ENCODE data around the gene ZNF865.
"Not testable (repeated sequence)": the region's sequence is repeated elsewhere in the genome, so short reads cannot be mapped to it uniquely, and the experiment has no call there.

The ZNF865 gene

GRCh38 chr19:55605637-55606470 is at the start of gene ZNF865:
Gene ZNF865, plus strand, starts transcription at chr19:55605647. Its CDS starts 7,972 bp downstream, at chr19:55613619.
- peak within 1 kb of the TSS; percentile 93 for H3K27ac ChIP-seq
- peak; percentile 43 for DNase-seq (ENCODE audit: low read depth, low spot score)

GRCh38 chr19:55559684-55560083 is 45.8 kb upstream of the ZNF865 start:
- no peak for DNase-seq (ENCODE audit: low read depth, low spot score)
- no peak overlapping the region for H3K27ac ChIP-seq

- H3K27ac ChIP-seq, result no peak overlapping the region
- DNase-seq (ENCODE audit: low read depth, low spot score), result no peak
These were observed 42.2 kb upstream of the ZNF865 start for GRCh38 chr19:55563261-55563690.

GRCh38 chr19:55566823-55567222 is 38.6 kb upstream of the ZNF865 start:
- no peak for DNase-seq (ENCODE audit: low read depth, low spot score)
- H3K27ac ChIP-seq, result no peak overlapping the region

- DNase-seq (ENCODE audit: low read depth, low spot score), result no peak
- H3K27ac ChIP-seq, result no peak overlapping the region
These were observed 37.6 kb upstream of the ZNF865 start for GRCh38 chr19:55567708-55568328.

GRCh38 chr19:55569477-55569876 is 36.0 kb upstream of the ZNF865 start:
- DNase-seq (ENCODE audit: low read depth, low spot score); H3K27ac ChIP-seq: not testable (repeated sequence)

- not testable (repeated sequence) for DNase-seq (ENCODE audit: low read depth, low spot score); H3K27ac ChIP-seq
These were observed 31.5 kb upstream of the ZNF865 start for GRCh38 chr19:55573929-55574328.

GRCh38 chr19:55576746-55577145 is 28.7 kb upstream of the ZNF865 start:
- no peak overlapping the region for H3K27ac ChIP-seq
- DNase-seq (ENCODE audit: low read depth, low spot score), result no peak

GRCh38 chr19:55578031-55578760 is 27.3 kb upstream of the ZNF865 start:
- DNase-seq (ENCODE audit: low read depth, low spot score), result no peak

GRCh38 chr19:55578761-55579747 is 26.4 kb upstream of the ZNF865 start:
- DNase-seq (ENCODE audit: low read depth, low spot score), result no peak
- no peak overlapping the region for H3K27ac ChIP-seq

More at GRCh38 chr19:55578031-55578760, 27.3 kb upstream of the ZNF865 start:
- no peak overlapping the region for H3K27ac ChIP-seq

- DNase-seq (ENCODE audit: low read depth, low spot score), result no peak
These were observed 25.5 kb upstream of the ZNF865 start for GRCh38 chr19:55579766-55580621.

GRCh38 chr19:55580628-55581144 is 24.8 kb upstream of the ZNF865 start, which contains the start of gene ZNF579:
Gene ZNF579, minus strand, starts transcription at chr19:55580848. Its CDS starts 1,209 bp downstream, at chr19:55579639.
- H3K27ac ChIP-seq, result peak within 1 kb of the TSS; percentile 66
- DNase-seq (ENCODE audit: low read depth, low spot score), result peak; percentile 36

More at GRCh38 chr19:55579766-55580621, 25.5 kb upstream of the ZNF865 start:
- peak overlapping the region; percentile 66 for H3K27ac ChIP-seq

- peak overlapping the region; percentile 66 for H3K27ac ChIP-seq
- DNase-seq (ENCODE audit: low read depth, low spot score), result no peak
These were observed 24.2 kb upstream of the ZNF865 start for GRCh38 chr19:55581145-55581822.

- H3K27ac ChIP-seq, result no peak overlapping the region
- DNase-seq (ENCODE audit: low read depth, low spot score), result no peak
These were observed 23.6 kb upstream of the ZNF865 start for GRCh38 chr19:55581823-55582223.

- H3K27ac ChIP-seq, result not testable (repeated sequence)
These were observed 23.2 kb upstream of the ZNF865 start for GRCh38 chr19:55582284-55582683.

GRCh38 chr19:55583897-55584296 is 21.6 kb upstream of the ZNF865 start:
- not testable (repeated sequence) for DNase-seq (ENCODE audit: low read depth, low spot score); H3K27ac ChIP-seq

More at GRCh38 chr19:55582284-55582683, 23.2 kb upstream of the ZNF865 start:
- not testable (repeated sequence) for DNase-seq (ENCODE audit: low read depth, low spot score)

GRCh38 chr19:55584871-55585270 is 20.6 kb upstream of the ZNF865 start:
- no peak for DNase-seq (ENCODE audit: low read depth, low spot score)
- no peak overlapping the region for H3K27ac ChIP-seq

Measured in epithelial cell of prostate (primary cell).